NOMO-1 treated with DMSO at 0.1 percent for 48 hours (cell line): ENCODE data around the gene GRM6.

Experiments
- DNase-seq: peaks from one replicate; lab custom pipeline; 2025; ENCODE audit not compliant: unreplicated experiment; lab: John Stamatoyannopoulos, UW

GRM6 gene

DNA sequence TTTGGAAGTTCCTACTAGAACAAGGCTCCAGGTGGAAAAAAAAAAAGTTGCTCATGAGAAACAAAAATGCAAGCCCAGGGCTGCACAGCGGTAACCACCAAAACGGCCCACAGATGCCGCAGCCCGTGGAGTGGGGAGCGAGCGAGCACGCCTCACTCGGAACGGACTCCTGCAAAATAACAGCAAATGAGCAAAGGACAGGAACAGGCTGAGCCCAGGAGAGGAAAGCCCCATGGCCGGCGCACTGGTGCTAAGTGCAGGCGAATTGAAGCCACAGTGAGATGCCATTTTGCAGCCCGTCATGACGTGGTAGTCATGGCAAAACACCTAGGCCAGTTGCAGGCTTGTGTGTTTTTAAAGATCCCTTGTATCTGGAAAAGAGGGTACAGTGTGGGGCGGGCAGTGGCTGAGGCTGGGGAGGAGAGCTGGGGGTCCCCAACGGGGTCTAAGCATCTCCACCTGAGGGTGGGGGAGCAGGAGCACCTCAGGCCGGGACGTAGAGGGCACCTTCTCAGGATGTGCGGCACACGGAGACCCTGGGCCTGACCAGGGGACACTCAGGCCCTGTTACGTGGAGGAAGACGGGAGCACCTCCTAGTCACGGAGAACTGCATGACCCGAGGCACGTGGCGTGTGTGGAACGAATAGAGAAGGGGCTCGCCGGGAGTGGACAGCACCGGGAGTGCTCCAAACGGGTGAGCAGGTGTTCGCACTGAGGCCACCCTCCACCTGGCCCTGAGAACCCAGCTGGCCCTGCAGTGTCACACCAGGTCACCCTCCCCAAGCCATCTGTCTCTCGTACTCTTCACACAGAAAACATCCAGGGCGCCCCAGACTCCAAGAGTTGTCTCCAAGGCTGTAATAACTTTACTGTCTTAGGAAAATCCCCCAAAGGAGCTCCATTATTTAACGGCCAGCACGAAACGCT, 10.7 kb downstream of the GRM6 start:
- DNase-seq, result no peak

DNA sequence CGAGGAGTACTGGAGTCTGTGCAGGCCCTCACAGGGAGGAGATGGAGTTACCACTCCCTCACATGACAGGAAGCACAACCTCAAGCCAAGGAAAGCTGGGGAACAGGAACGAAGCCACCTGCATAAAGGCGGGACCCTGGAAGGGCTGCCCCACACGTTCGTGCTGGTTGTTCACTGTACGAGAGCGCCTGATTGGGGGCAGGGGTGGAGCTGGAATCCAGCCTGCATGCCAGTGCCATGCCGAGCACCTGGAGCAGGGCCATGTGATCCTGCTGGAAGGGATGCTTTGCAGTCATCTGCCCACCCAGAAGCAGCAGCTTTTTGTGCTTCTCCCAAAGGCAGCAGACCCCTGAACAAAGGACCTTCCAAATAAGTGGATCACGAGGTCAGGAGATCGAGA, 11.4 kb downstream of the GRM6 start:
- no peak for DNase-seq

DNA sequence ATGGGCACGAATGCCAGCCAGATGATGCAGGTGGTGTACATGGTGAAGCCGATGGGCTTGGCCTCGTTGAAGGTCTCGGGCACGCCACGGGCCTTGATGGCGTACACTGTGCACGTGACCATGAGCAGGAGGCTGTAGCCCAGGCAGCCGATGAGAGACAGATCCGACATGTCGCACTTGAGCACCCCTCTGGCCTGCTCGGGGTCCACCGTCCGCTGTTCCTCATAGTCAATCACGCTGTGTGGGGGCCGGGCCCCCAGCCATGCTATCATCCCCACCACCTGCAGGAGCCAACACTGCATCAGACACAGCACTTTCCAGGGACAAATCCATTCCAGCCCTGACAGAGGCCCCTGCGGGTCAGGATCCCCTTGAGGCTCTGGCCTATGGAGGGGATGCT, 12.2 kb downstream of the GRM6 start:
- DNase-seq, result no peak

DNA sequence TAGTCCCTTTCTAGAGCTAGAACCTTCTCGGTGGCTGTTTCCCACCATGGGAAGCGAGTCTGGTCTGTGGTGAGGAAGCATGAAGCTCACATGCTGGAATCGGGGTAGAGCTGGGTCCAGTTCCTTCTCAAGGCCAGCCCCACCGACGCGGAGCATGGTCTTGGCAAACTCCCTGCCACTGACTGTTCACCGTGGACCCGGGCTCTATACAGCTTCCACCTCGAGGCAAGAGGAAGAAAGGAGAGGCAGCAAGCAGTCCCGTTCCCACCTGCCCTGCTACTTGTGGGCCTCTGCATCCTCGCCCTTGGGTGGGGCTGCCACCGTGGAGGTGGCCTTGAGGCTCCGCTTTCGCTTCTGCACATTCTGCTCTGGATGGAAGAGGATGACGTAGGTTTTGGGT, 13.7 kb downstream of the GRM6 start:
- no peak for DNase-seq

DNA sequence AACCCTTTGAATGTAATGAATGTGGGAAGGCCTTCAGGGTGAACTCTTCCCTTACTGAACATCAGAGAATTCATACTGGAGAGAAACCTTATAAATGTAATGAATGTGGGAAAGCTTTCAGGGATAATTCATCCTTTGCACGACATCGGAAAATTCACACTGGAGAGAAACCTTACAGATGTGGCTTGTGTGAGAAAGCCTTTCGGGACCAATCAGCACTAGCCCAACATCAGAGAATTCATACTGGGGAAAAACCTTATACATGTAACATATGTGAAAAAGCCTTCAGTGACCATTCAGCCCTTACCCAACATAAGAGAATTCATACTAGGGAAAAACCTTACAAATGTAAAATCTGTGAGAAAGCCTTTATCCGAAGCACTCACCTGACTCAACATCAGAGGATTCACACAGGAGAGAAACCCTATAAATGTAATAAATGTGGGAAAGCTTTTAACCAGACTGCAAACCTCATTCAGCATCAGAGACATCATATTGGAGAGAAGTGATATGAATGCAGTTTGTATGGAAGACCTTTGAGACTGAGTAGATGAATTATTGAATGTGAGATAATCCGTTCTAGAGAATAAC, 29.6 kb downstream of the GRM6 start:
- no peak for DNase-seq

DNA sequence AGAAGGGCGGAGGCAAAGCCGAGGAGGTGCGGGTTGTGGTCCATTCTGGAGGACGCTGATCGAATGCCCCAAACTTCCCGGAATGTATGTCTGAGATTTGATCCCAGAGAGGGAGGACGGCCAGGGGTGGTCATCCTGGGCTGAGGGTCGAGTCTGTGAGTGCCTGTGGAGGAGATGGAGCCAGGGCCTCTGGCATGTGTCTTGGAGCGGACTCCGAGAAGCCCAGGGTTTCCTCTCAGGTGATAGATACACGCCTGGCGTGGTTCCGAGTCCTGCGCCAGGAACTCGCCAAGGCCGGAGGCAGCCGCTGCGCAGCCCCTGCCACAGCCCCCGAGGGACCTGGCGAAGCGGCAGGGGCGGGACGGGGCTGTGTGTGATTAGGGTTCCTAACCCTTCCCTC, 53.8 kb downstream of the GRM6 start:
- DNase-seq, result no peak

DNA sequence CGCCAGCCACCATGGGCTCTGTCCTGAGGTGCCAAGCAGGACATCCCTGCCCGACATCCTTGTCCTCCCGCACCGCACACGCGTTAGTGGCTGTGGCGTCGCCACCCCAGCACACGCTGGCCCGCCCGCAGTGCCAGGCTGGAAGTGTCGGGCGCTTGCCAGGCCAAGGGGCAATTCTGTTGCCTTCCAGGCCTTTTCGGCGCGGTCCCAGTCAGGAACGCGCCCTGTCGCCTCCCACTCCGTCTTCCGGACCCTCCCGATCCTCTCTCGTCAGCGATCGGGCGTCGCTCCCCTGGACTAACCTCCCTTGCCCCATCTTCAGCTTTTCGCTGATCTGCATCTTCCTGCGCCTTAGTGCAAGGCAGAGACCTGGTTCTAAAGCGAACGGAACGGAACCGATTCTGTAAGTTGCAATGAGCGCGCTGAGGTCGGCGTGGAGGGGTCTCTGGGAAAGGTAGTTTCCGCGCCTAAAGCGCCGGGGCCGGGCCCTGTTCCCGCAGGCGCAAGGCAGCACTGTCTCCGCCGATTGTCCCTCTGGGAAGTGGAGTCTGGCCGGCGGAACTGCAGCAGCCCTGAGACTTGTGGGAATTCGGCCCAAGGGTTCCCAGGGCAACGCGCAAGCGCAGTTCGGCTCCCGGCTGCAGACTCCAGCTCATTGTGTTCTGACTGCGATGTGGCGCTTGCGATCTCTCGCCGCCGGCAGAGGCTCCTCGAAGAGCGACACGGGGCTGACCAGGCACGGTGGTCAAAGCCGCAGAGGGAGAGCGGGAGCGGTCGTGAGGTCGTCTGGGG, 54.4 kb downstream of the GRM6 start, which contains the start of gene ZNF454:
ZNF454 (plus strand) TSS at position 630 of the 792 bp plus-strand sequence. CDS start 1,594 bp downstream, outside the sequence.
- DNase-seq, result no peak

DNA sequence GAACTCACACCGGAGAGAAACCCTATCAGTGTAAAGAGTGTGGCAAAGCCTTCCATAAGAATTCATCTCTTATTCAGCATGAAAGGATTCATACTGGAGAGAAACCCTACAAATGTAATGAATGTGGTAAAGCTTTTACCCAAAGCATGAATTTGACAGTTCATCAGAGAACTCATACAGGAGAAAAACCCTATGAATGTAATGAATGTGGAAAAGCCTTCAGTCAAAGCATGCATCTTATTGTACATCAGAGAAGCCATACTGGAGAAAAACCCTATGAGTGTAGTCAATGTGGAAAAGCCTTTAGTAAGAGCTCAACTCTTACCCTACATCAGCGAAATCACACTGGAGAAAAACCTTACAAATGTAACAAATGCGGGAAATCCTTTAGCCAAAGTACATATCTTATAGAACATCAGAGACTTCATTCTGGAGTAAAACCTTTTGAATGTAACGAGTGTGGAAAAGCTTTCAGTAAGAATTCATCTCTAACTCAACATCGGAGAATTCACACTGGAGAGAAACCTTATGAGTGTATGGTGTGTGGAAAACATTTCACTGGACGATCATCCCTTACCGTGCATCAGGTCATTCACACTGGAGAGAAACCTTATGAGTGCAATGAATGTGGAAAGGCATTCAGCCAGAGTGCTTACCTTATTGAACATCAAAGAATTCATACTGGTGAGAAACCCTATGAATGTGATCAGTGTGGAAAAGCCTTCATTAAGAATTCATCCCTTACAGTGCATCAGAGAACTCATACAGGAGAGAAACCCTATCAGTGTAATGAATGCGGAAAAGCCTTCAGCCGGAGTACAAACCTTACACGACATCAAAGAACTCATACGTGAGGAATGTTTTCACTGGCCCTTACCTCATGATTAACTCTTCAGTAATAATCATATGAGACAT, 63.0 kb downstream of the GRM6 start:
- DNase-seq, result no peak
